HepG2 (cell line): ENCODE results near the gene NOL4L. TPM values are rescaled to one million over a fixed set of nuclear protein-coding genes. Genes with fewer than 3 reads are reported as not detected.

Experiments used
- CAMTA2 ChIP-seq: sonication (generic); formaldehyde crosslinking; IDR thresholded peaks from 2 replicates; pipeline ENCODE4 v1.4.0; 2020; ENCODE audit warnings: mild to moderate bottlenecking, missing genetic modification reagents, borderline replicate concordance
- CHD4 ChIP-seq: fragments of 200-600 bp; sonication (generic); IDR thresholded peaks from 2 replicates; pipeline ENCODE4 v1.7.0; 2017; ENCODE audit warnings: mild to moderate bottlenecking, low read length, borderline replicate concordance
- DR1 ChIP-seq: sonication (generic); formaldehyde crosslinking; IDR thresholded peaks from 2 replicates; pipeline ENCODE4 v1.8.0; 2021; ENCODE audit warnings: mild to moderate bottlenecking, missing genetic modification reagents, inconsistent platforms
- ELF3 ChIP-seq: IDR thresholded peaks from 2 replicates; pipeline ENCODE4 v1.6.1; 2016; ENCODE audit warnings: missing genetic modification reagents, missing compliant biosample characterization
- FLYWCH1 ChIP-seq: sonication (generic); formaldehyde crosslinking; IDR thresholded peaks from 2 replicates; pipeline ENCODE4 v1.8.1; 2023; ENCODE audit warnings: mild to moderate bottlenecking, missing genetic modification reagents
- FOXJ3 ChIP-seq: sonication (generic); formaldehyde crosslinking; IDR thresholded peaks from 2 replicates; pipeline ENCODE4 v1.4.0; 2020; ENCODE audit warnings: missing genetic modification reagents, mild to moderate bottlenecking, borderline replicate concordance
- HOXD1 ChIP-seq: sonication (generic); formaldehyde crosslinking; IDR thresholded peaks from 2 replicates; pipeline ENCODE4 v1.5.0; 2020; ENCODE audit warnings: missing genetic modification reagents
- KAT2B ChIP-seq: fragments of 150-350 bp; IDR thresholded peaks from 2 replicates; pipeline ENCODE4 v1.6.1; 2014; ENCODE audit warnings: low read depth, low read length, borderline replicate concordance
- NR2F2 ChIP-seq: IDR thresholded peaks from 2 replicates; pipeline ENCODE4 v1.6.1; 2012; ENCODE audit warnings: low read depth, inconsistent platforms, borderline replicate concordance
- YEATS2 ChIP-seq: sonication (generic); formaldehyde crosslinking; IDR thresholded peaks from 2 replicates; pipeline ENCODE4 v1.4.0; 2020; ENCODE audit warnings: missing genetic modification reagents, borderline replicate concordance
- YY1 ChIP-seq: IDR thresholded peaks from 2 replicates; pipeline ENCODE4 v1.6.1; 2011; ENCODE audit warnings: low read length, low read depth, moderate library complexity, mild to moderate bottlenecking; ENCODE audit not compliant: insufficient read depth, insufficient replicate concordance
- ZBTB21 ChIP-seq: sonication (generic); formaldehyde crosslinking; IDR thresholded peaks from 2 replicates; pipeline ENCODE4 v1.4.0; 2020; ENCODE audit warnings: missing genetic modification reagents
- ZBTB42 ChIP-seq: sonication (generic); formaldehyde crosslinking; IDR thresholded peaks from 2 replicates; pipeline ENCODE4 v1.5.0; 2020; ENCODE audit warnings: mild to moderate bottlenecking, missing genetic modification reagents
- ZFP82 ChIP-seq: sonication (generic); formaldehyde crosslinking; IDR thresholded peaks from 2 replicates; pipeline ENCODE4 v1.5.1; 2020; ENCODE audit warnings: mild to moderate bottlenecking, missing genetic modification reagents, borderline replicate concordance
- ZNF546 ChIP-seq: sonication (generic); formaldehyde crosslinking; conservative IDR thresholded peaks from 2 replicates; pipeline ENCODE4 v1.8.1; 2023; ENCODE audit warnings: mild to moderate bottlenecking, missing genetic modification reagents
- ZNF629 ChIP-seq: sonication (generic); formaldehyde crosslinking; conservative IDR thresholded peaks from 2 replicates; pipeline ENCODE4 v1.5.0; 2020; ENCODE audit warnings: missing genetic modification reagents
- ZNF746 ChIP-seq: sonication (generic); formaldehyde crosslinking; IDR thresholded peaks from 2 replicates; pipeline ENCODE4 v1.8.0; 2022; ENCODE audit warnings: mild to moderate bottlenecking, missing genetic modification reagents
- ZNF747 ChIP-seq: sonication (generic); formaldehyde crosslinking; IDR thresholded peaks from 2 replicates; pipeline ENCODE4 v1.8.1; 2023; ENCODE audit warnings: missing genetic modification reagents, mild to moderate bottlenecking, borderline replicate concordance
- ZNF850 ChIP-seq: sonication (generic); formaldehyde crosslinking; conservative IDR thresholded peaks from 2 replicates; pipeline ENCODE4 v1.9.0; 2021; ENCODE audit warnings: mild to moderate bottlenecking, missing genetic modification reagents
- ZSCAN20 ChIP-seq: sonication (generic); formaldehyde crosslinking; IDR thresholded peaks from 2 replicates; pipeline ENCODE4 v1.4.0; 2020; ENCODE audit warnings: missing genetic modification reagents, mild to moderate bottlenecking, borderline replicate concordance
- ZSCAN9 ChIP-seq: IDR thresholded peaks from 2 replicates; pipeline ENCODE4 v1.6.1; 2016; ENCODE audit warnings: borderline replicate concordance
- polyA plus RNA-seq, 8 experiments: library from polyadenylated mRNA; depleted of rRNA in 3 of 8; stranded (reverse) in 7 of 8; unstranded in 1 of 8; fragments of >200 nt; fragmentation: Illumina TruSeq in 4 of 8; extraction: Trizol in 4 of 8; gene quantifications; 2 replicates each; pipeline versions ENCODE4 v1.2.1 to v1.2.3, GENCODE V29; 2011 to 2016; ENCODE audit warnings: low read depth in 4 of 8, missing spikeins in 1 of 8, mixed read lengths in 1 of 8; ENCODE audit not compliant: insufficient read depth in 1 of 8
- total RNA-seq, 5 experiments: library from RNA; depleted of rRNA; stranded (reverse); fragments of >200 nt; fragmentation: Illumina TruSeq; extraction: Trizol; gene quantifications; 2 replicates each; pipeline ENCODE4 v1.2.3, GENCODE V29; 2016; ENCODE audit warnings: low read depth in 1 of 5
- TF ChIP-seq, protein P1 (sequence below): sonication (generic); formaldehyde crosslinking; IDR thresholded peaks from 2 replicates; pipeline ENCODE4 v1.4.0; 2020; ENCODE audit warnings: mild to moderate bottlenecking, missing genetic modification reagents
- TF ChIP-seq, protein P2 (sequence below): sonication (generic); formaldehyde crosslinking; IDR thresholded peaks from 2 replicates; pipeline ENCODE4 v1.5.0; 2020; ENCODE audit warnings: missing genetic modification reagents
- TF ChIP-seq, protein P3 (sequence below): sonication (generic); formaldehyde crosslinking; IDR thresholded peaks from 2 replicates; pipeline ENCODE4 v1.4.0; 2020; ENCODE audit warnings: missing genetic modification reagents, borderline replicate concordance
- TF ChIP-seq, protein P4 (sequence below): sonication (generic); formaldehyde crosslinking; IDR thresholded peaks from 2 replicates; pipeline ENCODE4 v1.4.0; 2020; ENCODE audit warnings: missing genetic modification reagents, borderline replicate concordance

The NOL4L gene
- total and polyA plus RNA-seq, 2 of the 13 experiments (the other 11 are each of a cell fraction or from before 2014, with no cell fraction given), result 16.6 to 35.4 TPM

DNA sequence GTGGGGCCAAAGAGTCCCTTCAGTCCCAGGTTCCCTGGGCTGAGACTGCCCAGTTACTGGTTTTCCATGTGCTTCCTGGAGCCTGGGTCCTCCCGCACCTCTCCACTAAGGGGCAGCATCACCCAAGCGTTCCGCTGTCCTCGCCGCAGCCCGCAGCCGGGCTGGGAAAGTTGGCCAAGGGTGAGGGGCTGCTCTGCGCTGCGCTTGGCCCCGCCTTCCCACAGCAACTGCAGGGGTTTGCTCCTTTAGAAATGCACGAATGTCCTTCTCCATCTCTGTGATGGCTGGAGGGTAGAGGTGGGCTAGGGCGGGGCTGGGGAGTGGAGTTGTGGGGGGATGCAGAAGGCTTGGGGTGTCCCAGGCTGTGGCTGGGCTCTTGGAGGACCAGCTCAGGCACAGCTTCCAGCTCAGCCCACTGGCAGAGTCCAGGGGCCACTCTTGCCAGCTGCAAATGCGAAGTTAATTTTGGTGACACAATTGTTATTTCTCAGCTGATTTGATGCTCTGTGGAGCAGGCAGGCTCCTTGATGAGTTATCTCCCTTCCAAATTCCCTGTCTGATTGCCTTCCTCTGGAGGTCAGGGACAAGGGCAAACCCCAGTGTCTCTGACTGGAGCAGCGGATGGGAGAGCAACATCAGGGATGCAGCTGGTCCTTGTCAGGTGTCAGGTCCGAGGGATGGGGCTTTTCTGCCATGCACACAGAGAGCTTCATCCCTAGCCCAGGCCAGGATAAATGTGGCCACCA is 63.2 kb downstream of the NOL4L start (continued):
- no peak for TF ChIP-seq ZNF850
- 0 out of 2 replicates have a peak, but pooled peaks have one; percentile 4 for TF ChIP-seq ZNF629
- 0 out of 2 replicates have a peak, but pooled peaks have one; percentile 45 for TF ChIP-seq FOXJ3
- TF ChIP-seq, protein P1, sequence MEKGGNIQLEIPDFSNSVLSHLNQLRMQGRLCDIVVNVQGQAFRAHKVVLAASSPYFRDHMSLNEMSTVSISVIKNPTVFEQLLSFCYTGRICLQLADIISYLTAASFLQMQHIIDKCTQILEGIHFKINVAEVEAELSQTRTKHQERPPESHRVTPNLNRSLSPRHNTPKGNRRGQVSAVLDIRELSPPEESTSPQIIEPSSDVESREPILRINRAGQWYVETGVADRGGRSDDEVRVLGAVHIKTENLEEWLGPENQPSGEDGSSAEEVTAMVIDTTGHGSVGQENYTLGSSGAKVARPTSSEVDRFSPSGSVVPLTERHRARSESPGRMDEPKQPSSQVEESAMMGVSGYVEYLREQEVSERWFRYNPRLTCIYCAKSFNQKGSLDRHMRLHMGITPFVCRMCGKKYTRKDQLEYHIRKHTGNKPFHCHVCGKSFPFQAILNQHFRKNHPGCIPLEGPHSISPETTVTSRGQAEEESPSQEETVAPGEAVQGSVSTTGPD (CRISPR knock-in tag), result no peak
- TF ChIP-seq ZNF747 (CRISPR knock-in tag), result peak; percentile 75
- TF ChIP-seq YY1, result peak; percentile 76
- peak; percentile 42; the same call in 1 of the 2 replicates for TF ChIP-seq NR2F2
- TF ChIP-seq YEATS2 (CRISPR knock-in tag), result peak; percentile 69; the same call in 1 of the 2 replicates
- no peak for TF ChIP-seq ZSCAN9 (CRISPR knock-in tag)
- TF ChIP-seq, protein P2, sequence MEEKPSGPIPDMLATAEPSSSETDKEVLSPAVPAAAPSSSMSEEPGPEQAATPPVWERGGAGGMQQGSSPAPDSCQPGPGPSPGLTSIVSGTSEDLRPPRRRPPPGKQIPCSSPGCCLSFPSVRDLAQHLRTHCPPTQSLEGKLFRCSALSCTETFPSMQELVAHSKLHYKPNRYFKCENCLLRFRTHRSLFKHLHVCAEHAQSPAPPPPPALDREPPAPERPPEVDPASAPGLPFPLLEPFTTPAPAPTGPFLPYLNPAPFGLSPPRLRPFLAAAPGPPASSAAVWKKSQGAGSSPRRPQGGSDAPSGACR, result peak; percentile 95
- TF ChIP-seq FLYWCH1 (CRISPR knock-in tag), result no peak
- TF ChIP-seq, protein P3, sequence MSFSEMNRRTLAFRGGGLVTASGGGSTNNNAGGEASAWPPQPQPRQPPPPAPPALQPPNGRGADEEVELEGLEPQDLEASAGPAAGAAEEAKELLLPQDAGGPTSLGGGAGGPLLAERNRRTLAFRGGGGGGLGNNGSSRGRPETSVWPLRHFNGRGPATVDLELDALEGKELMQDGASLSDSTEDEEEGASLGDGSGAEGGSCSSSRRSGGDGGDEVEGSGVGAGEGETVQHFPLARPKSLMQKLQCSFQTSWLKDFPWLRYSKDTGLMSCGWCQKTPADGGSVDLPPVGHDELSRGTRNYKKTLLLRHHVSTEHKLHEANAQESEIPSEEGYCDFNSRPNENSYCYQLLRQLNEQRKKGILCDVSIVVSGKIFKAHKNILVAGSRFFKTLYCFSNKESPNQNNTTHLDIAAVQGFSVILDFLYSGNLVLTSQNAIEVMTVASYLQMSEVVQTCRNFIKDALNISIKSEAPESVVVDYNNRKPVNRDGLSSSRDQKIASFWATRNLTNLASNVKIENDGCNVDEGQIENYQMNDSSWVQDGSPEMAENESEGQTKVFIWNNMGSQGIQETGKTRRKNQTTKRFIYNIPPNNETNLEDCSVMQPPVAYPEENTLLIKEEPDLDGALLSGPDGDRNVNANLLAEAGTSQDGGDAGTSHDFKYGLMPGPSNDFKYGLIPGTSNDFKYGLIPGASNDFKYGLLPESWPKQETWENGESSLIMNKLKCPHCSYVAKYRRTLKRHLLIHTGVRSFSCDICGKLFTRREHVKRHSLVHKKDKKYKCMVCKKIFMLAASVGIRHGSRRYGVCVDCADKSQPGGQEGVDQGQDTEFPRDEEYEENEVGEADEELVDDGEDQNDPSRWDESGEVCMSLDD (CRISPR knock-in tag), result no peak
- no peak for TF ChIP-seq CHD4
- TF ChIP-seq ZSCAN20 (CRISPR knock-in tag), result no peak
- no peak for TF ChIP-seq HOXD1 (CRISPR knock-in tag)
- no peak for TF ChIP-seq KAT2B
- no peak for TF ChIP-seq ZFP82
- TF ChIP-seq ZNF746 (CRISPR knock-in tag), result no peak; the same call in 1 of the 2 replicates
- TF ChIP-seq CAMTA2, result peak; percentile 98
- TF ChIP-seq, protein P4, sequence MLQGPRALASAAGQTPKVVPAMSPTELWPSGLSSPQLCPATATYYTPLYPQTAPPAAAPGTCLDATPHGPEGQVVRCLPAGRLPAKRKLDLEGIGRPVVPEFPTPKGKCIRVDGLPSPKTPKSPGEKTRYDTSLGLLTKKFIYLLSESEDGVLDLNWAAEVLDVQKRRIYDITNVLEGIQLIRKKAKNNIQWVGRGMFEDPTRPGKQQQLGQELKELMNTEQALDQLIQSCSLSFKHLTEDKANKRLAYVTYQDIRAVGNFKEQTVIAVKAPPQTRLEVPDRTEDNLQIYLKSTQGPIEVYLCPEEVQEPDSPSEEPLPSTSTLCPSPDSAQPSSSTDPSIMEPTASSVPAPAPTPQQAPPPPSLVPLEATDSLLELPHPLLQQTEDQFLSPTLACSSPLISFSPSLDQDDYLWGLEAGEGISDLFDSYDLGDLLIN, result no peak
- no peak; the same call in 1 of the 2 replicates for TF ChIP-seq DR1
- TF ChIP-seq ZBTB42 (CRISPR knock-in tag), result peak; percentile 85; the same call in 1 of the 2 replicates
- peak; percentile 85; the same call in 1 of the 2 replicates for TF ChIP-seq ZNF546 (CRISPR knock-in tag)
- no peak for TF ChIP-seq ZBTB21 (CRISPR knock-in tag)
- TF ChIP-seq ELF3 (CRISPR knock-in tag), result peak; percentile 91
